Measurements from ENCODE around the gene ANKMY1. TPM values are rescaled to one million over a fixed set of nuclear protein-coding genes. Genes with fewer than 3 reads are reported as not detected.

ANKMY1 gene
- total and polyA plus RNA-seq, 2 experiments from 2014 or later = 2.3 to 8.9 TPM

DNA sequence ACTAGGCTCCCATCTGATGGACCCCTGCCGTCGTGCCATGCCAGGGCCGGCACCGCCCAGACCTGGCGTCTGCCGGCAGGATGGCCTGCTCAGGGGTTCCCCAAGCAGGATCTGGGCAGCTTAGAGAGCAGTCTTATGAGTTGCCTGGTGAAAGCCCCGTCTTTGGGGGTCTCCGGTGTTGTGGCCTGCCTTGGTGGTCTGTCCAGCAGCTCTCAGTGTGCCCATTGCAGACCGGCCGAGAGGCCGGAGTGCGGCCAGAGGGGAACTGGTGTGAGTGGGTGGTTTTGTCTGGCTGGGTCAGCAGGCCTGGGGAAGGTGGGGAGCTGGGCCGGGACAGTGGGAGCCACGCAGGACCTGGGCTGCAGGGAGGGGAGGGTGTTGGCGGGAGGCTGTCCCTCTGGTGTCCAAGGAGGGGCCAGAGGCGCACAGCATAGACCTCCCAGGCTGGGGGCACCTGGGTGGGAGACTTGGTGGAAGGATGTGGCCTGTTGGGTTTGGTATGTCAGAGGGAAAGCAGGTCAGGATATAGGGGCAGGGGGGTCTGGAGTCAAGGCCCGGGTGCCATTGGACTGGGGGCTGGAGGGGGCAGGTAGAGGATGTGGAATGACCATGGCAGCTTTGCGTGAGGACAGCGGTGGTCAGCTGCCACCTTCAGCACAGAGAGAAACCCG lies 105.9 kb downstream of the ANKMY1 start (continued):
- TF ChIP-seq, protein P1, sequence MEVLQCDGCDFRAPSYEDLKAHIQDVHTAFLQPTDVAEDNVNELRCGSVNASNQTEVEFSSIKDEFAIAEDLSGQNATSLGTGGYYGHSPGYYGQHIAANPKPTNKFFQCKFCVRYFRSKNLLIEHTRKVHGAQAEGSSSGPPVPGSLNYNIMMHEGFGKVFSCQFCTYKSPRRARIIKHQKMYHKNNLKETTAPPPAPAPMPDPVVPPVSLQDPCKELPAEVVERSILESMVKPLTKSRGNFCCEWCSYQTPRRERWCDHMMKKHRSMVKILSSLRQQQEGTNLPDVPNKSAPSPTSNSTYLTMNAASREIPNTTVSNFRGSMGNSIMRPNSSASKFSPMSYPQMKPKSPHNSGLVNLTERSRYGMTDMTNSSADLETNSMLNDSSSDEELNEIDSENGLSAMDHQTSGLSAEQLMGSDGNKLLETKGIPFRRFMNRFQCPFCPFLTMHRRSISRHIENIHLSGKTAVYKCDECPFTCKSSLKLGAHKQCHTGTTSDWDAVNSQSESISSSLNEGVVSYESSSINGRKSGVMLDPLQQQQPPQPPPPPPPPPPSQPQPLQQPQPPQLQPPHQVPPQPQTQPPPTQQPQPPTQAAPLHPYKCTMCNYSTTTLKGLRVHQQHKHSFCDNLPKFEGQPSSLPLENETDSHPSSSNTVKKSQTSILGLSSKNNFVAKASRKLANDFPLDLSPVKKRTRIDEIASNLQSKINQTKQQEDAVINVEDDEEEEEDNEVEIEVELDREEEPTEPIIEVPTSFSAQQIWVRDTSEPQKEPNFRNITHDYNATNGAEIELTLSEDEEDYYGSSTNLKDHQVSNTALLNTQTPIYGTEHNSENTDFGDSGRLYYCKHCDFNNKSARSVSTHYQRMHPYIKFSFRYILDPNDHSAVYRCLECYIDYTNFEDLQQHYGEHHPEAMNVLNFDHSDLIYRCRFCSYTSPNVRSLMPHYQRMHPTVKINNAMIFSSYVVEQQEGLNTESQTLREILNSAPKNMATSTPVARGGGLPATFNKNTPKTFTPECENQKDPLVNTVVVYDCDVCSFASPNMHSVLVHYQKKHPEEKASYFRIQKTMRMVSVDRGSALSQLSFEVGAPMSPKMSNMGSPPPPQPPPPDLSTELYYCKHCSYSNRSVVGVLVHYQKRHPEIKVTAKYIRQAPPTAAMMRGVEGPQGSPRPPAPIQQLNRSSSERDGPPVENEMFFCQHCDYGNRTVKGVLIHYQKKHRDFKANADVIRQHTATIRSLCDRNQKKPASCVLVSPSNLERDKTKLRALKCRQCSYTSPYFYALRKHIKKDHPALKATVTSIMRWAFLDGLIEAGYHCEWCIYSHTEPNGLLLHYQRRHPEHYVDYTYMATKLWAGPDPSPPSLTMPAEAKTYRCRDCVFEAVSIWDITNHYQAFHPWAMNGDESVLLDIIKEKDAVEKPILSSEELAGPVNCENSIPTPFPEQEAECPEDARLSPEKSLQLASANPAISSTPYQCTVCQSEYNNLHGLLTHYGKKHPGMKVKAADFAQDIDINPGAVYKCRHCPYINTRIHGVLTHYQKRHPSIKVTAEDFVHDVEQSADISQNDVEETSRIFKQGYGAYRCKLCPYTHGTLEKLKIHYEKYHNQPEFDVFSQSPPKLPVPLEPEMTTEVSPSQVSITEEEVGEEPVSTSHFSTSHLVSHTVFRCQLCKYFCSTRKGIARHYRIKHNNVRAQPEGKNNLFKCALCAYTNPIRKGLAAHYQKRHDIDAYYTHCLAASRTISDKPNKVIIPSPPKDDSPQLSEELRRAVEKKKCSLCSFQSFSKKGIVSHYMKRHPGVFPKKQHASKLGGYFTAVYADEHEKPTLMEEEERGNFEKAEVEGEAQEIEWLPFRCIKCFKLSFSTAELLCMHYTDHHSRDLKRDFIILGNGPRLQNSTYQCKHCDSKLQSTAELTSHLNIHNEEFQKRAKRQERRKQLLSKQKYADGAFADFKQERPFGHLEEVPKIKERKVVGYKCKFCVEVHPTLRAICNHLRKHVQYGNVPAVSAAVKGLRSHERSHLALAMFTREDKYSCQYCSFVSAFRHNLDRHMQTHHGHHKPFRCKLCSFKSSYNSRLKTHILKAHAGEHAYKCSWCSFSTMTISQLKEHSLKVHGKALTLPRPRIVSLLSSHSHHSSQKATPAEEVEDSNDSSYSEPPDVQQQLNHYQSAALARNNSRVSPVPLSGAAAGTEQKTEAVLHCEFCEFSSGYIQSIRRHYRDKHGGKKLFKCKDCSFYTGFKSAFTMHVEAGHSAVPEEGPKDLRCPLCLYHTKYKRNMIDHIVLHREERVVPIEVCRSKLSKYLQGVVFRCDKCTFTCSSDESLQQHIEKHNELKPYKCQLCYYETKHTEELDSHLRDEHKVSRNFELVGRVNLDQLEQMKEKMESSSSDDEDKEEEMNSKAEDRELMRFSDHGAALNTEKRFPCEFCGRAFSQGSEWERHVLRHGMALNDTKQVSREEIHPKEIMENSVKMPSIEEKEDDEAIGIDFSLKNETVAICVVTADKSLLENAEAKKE (CRISPR knock-in tag; IDR thresholded peaks at IDR 0.05) = no peak
- TF ChIP-seq CREB1 (CRISPR knock-in tag; IDR thresholded peaks at IDR 0.05; ENCODE audit: low read depth) (no peak), ETS1 (IDR thresholded peaks at IDR 0.05) (no peak)

- Histone ChIP-seq H3K27me3 (ENCODE audit: insufficient read depth) (peaks cover 26% of the 10 kb centered on the region), H3K36me3 (ENCODE audit: insufficient read depth) (no peaks in the 10 kb centered on the region), H3F3A (replicated peaks; ENCODE audit: low read depth) (no peaks in the 10 kb centered on the region), H4K20me1 (replicated peaks; ENCODE audit: insufficient read depth) (peaks cover 25% of the 10 kb centered on the region), H3K4me1 (ENCODE audit: insufficient read depth) (peaks cover 18% of the 10 kb centered on the region), H2AFZ (no peak overlapping the region), H3K27ac (ENCODE audit: low read depth) (no peak overlapping the region), H3K4me3 (no peak overlapping the region), H3K4me2 (no peak overlapping the region), H3K79me2 (replicated peaks; ENCODE audit: insufficient read depth) (no peaks in the 10 kb centered on the region), H3K9me2 (ENCODE audit: insufficient read depth) (no peaks in the 10 kb centered on the region)
- no peak overlapping the region for H3K27ac Mint-ChIP-seq
- peak overlapping the region; percentile 29; the same call in 2 of the 3 replicates for H3K4me3 Mint-ChIP-seq
- no peaks in the 10 kb centered on the region for H3K9me3 Mint-ChIP-seq
- no peaks in the 10 kb centered on the region for H3K36me3 Mint-ChIP-seq (ENCODE audit: low read depth)
- no peak for DNase-seq (ENCODE audit: low spot score)
- peaks cover 22% of the 10 kb centered on the region for H3K27me3 Mint-ChIP-seq (ENCODE audit: insufficient read depth, low read depth, poor library complexity)
- no peak for ATAC-seq
- peaks cover 27% of the 10 kb centered on the region for H3K4me1 Mint-ChIP-seq
- no peak for TF ChIP-seq NANOG (IDR thresholded peaks at IDR 0.05; ENCODE audit: borderline replicate concordance)
- TF ChIP-seq, protein P1 (CRISPR knock-in tag; IDR thresholded peaks at IDR 0.05) = no peak
- no peak for TF ChIP-seq CTCF (conservative IDR thresholded peaks at IDR 0.05; ENCODE audit: low read depth in 2 of 2)
Observed at GRCh38 chr2:240451108-240451611, 106.6 kb downstream of the ANKMY1 start.
